OCI-LY1 (cell line): ENCODE results near the gene YPEL4.

Source experiments
- CTCF ChIP-seq: fragments of 200-600 bp; sonication (generic), shearing (Covaris generic); IDR thresholded peaks from 2 replicates; pipeline ENCODE4 v1.5.1; 2017; ENCODE audit warnings: mild to moderate bottlenecking, antibody characterized with exemption, low read length, moderate library complexity, mixed read lengths
- EZH2 ChIP-seq: fragments of 200-600 bp; sonication (generic), shearing (Covaris generic); IDR thresholded peaks from 2 replicates; pipeline ENCODE4 v1.8.0; 2017; ENCODE audit warnings: borderline replicate concordance, mixed run types, mild to moderate bottlenecking, antibody characterized with exemption, low read length, moderate library complexity, mixed read lengths

GRCh38 chr11:57659669-57660068, 10.0 kb upstream of the YPEL4 start:
- TF ChIP-seq CTCF = no peak
- no peak for TF ChIP-seq EZH2
